HG03520 (cell line): ENCODE data around the gene DDX47.
"Not testable (repeated sequence)": the region's sequence is repeated elsewhere in the genome, so short reads cannot be mapped to it uniquely, and the experiment has no call there.

Experiments
- ATAC-seq: cut with Tn5 transposase; IDR thresholded peaks from one replicate; pipeline ENCODE4 v1.9.1; 2021; ENCODE audit warnings: mild to moderate bottlenecking, moderate library complexity; ENCODE audit not compliant: unreplicated experiment

The DDX47 gene

GRCh38 chr12:12820376-12820775, 7.2 kb downstream of the DDX47 start:
- ATAC-seq, result not testable (repeated sequence)

- ATAC-seq, result no peak
Measured at GRCh38 chr12:12821975-12822374, 8.8 kb downstream of the DDX47 start.

- ATAC-seq, result no peak
Measured at GRCh38 chr12:12822886-12823285, 9.7 kb downstream of the DDX47 start.

- ATAC-seq, result no peak
Measured at GRCh38 chr12:12823300-12823699, 10.2 kb downstream of the DDX47 start.

GRCh38 chr12:12823811-12824210, 10.7 kb downstream of the DDX47 start:
- ATAC-seq, result no peak

- ATAC-seq, result no peak
Measured at GRCh38 chr12:12835378-12836146, 22.4 kb downstream of the DDX47 start.

- no peak for ATAC-seq
Measured at GRCh38 chr12:12836571-12836970, 23.4 kb downstream of the DDX47 start.

GRCh38 chr12:12837025-12837812, 24.1 kb downstream of the DDX47 start:
- peak; percentile 63 for ATAC-seq

GRCh38 chr12:12837813-12838153, 24.6 kb downstream of the DDX47 start:
- no peak for ATAC-seq

- ATAC-seq, result no peak
Measured at GRCh38 chr12:12839003-12839395, 25.9 kb downstream of the DDX47 start.

GRCh38 chr12:12839439-12839838, 26.3 kb downstream of the DDX47 start:
- ATAC-seq, result not testable (repeated sequence)

- ATAC-seq, result no peak
Measured at GRCh38 chr12:12839873-12840579, 26.9 kb downstream of the DDX47 start.

- no peak for ATAC-seq
Measured at GRCh38 chr12:12840580-12840899, 27.4 kb downstream of the DDX47 start.

GRCh38 chr12:12841428-12841827, 28.3 kb downstream of the DDX47 start:
- not testable (repeated sequence) for ATAC-seq

GRCh38 chr12:12845794-12846243, 32.7 kb downstream of the DDX47 start:
- ATAC-seq, result no peak

- ATAC-seq, result not testable (repeated sequence)
Measured at GRCh38 chr12:12846780-12847179, 33.6 kb downstream of the DDX47 start.

- no peak for ATAC-seq
Measured at GRCh38 chr12:12853435-12853834, 40.3 kb downstream of the DDX47 start.

GRCh38 chr12:12859690-12860089, 46.5 kb downstream of the DDX47 start:
- ATAC-seq, result no peak

GRCh38 chr12:12864243-12864642, 51.1 kb downstream of the DDX47 start:
- ATAC-seq, result no peak

GRCh38 chr12:12868477-12869235, 55.5 kb downstream of the DDX47 start:
- no peak for ATAC-seq

- no peak for ATAC-seq
Measured at GRCh38 chr12:12870465-12870864, 57.3 kb downstream of the DDX47 start.
